ENCODE results near the gene C1QTNF2. TPM values are rescaled to one million over a fixed set of nuclear protein-coding genes. Genes with fewer than 3 reads are reported as not detected.
"Not testable (repeated sequence)": the region's sequence is repeated elsewhere in the genome, so short reads cannot be mapped to it uniquely, and the experiment has no call there.

Gene C1QTNF2
- total RNA-seq, 1 donor from 2014 or later: not detected

- no peak for FAIRE-seq
- TF ChIP-seq CTCF (IDR thresholded peaks at IDR 0.05; ENCODE audit: insufficient read depth, low read length, severe bottlenecking): no peak
Observed at GRCh38 chr5:160349249-160349934, 21.0 kb downstream of the C1QTNF2 start.

GRCh38 chr5:160348080-160348479 lies 22.3 kb downstream of the C1QTNF2 start:
- no peak for DNase-seq (ENCODE audit: low read depth)
- FAIRE-seq: no peak
- Histone ChIP-seq H3K36me3 (ENCODE audit: control insufficient read depth, insufficient read depth, low read length) (no peaks in the 10 kb centered on the region), H3K4me3 (ENCODE audit: low read depth, low read length) (no peak overlapping the region), H3K27me3 (ENCODE audit: control insufficient read depth, insufficient read depth, low read length) (no peaks in the 10 kb centered on the region)
- no peak for TF ChIP-seq CTCF (IDR thresholded peaks at IDR 0.05; ENCODE audit: insufficient read depth, low read length, severe bottlenecking)

More at GRCh38 chr5:160349249-160349934, 21.0 kb downstream of the C1QTNF2 start:
- no peak for DNase-seq (ENCODE audit: low read depth)
- no peak overlapping the region for H3K4me3 ChIP-seq (ENCODE audit: low read depth, low read length)
- no peaks in the 10 kb centered on the region for H3K36me3 ChIP-seq (ENCODE audit: control insufficient read depth, insufficient read depth, low read length)
- H3K27me3 ChIP-seq (ENCODE audit: control insufficient read depth, insufficient read depth, low read length): no peaks in the 10 kb centered on the region

- no peak overlapping the region for H3K4me3 ChIP-seq (ENCODE audit: low read depth, low read length)
- no peaks in the 10 kb centered on the region for H3K27me3 ChIP-seq (ENCODE audit: control insufficient read depth, insufficient read depth, low read length)
- H3K36me3 ChIP-seq (ENCODE audit: control insufficient read depth, insufficient read depth, low read length): no peaks in the 10 kb centered on the region
- FAIRE-seq: no peak
- DNase-seq (ENCODE audit: low read depth): no peak
- TF ChIP-seq CTCF (IDR thresholded peaks at IDR 0.05; ENCODE audit: insufficient read depth, low read length, severe bottlenecking): no peak
Observed at GRCh38 chr5:160347448-160347847, 23.0 kb downstream of the C1QTNF2 start.

DNA sequence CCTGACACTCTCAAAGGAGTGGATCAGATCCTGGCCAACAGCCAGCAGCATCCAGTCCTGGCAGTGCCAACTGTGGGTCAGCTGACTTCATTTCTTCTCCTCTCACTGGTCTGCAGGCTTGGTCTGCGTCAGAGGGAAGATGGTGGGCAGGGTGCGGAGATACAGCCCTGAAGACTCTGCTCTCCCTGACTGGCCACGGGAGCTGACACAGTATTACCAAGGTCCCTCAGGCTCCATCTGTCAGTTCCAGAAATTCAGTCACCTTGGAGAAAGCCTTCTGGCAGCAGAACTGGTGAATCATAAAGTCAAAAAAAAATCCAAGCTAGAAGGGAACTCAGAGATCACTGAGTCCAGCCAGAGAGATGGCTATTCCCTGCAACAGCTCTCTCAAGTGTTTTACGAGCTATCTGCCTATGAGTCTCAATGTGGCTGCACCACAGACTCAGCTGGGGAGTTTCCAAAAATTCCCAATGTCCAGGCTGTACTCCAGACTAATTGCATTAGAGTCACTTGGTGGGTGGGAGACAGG lies 27.9 kb downstream of the C1QTNF2 start:
- peak; percentile 75 for DNase-seq (ENCODE audit: low read depth)
- no peak overlapping the region for H3K4me3 ChIP-seq (ENCODE audit: low read depth, low read length)
- no peak for TF ChIP-seq CTCF (IDR thresholded peaks at IDR 0.05; ENCODE audit: insufficient read depth, low read length, severe bottlenecking)
- no peaks in the 10 kb centered on the region for H3K27me3 ChIP-seq (ENCODE audit: control insufficient read depth, insufficient read depth, low read length)
- H3K36me3 ChIP-seq (ENCODE audit: control insufficient read depth, insufficient read depth, low read length): no peaks in the 10 kb centered on the region
- no peak for FAIRE-seq

- H3K4me3 ChIP-seq (ENCODE audit: low read depth, low read length): no peak overlapping the region
- H3K27me3 ChIP-seq (ENCODE audit: control insufficient read depth, insufficient read depth, low read length): no peaks in the 10 kb centered on the region
- no peak for TF ChIP-seq CTCF (IDR thresholded peaks at IDR 0.05; ENCODE audit: insufficient read depth, low read length, severe bottlenecking)
- H3K36me3 ChIP-seq (ENCODE audit: control insufficient read depth, insufficient read depth, low read length): no peaks in the 10 kb centered on the region
- FAIRE-seq: no peak
- DNase-seq (ENCODE audit: low read depth): no peak
Observed at GRCh38 chr5:160341309-160341870, 29.0 kb downstream of the C1QTNF2 start.

DNA sequence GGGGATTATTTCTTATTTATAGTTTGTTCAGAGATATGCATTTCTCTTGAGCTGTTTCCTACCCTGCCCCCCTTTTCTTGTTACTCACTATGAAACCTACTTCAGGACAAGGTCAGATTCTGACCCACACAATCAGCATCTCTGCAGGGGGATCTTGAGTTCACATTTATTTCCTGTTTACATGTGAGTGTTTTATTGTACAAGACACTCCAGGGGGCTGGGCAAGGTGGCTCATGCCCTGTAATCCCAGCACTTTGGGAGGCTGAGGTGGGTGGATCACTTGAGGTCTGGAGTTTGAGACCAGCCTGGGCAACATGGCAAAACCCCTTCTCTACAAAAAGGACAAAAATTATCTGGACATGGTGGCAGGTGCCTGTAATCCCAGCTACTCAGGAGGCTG lies 29.9 kb downstream of the C1QTNF2 start:
- H3K36me3 ChIP-seq (ENCODE audit: control insufficient read depth, insufficient read depth, low read length); FAIRE-seq; H3K27me3 ChIP-seq (ENCODE audit: control insufficient read depth, insufficient read depth, low read length); H3K4me3 ChIP-seq (ENCODE audit: low read depth, low read length); DNase-seq (ENCODE audit: low read depth): not testable (repeated sequence)
